ENCODE results near the gene PLEKHG4B.
A peak's percentile ranks its signal among the peaks of the same experiment; 100 is the strongest.
"Not testable (repeated sequence)": the region's sequence is repeated elsewhere in the genome, so short reads cannot be mapped to it uniquely, and the experiment has no call there.

PLEKHG4B gene

DNA sequence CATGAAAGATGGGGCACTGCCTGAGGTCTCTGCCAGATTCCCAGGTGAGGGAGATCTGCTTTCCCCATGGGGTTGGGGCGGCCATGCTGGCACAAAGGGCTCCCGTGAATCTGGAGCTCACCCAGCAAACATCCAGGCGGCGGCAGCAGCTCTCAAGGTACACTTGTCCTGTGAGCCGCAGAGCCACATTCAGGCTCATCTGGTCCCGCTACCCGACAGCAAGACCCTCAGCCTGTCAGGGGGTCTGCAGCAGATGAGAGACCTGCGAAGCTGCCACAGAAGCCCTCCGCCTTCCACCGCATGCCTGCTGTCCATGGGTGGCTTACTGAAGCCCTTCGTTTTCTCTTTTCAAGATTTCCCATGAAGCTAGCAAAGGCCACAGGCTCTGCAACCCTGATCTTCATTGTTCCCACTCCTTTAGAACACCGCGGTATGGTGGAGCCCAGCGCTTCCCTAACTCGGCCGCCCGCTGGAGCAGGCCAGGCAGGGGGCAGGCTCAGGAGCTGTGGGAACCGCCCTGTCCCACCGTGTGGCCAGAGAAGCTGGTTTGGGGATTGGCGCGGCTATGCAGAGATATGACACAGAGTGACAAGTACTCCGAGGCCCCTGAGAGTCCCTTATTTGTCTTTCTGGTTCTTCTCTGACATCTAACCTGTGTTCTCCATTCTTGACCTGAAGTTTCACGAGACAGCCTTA, 108.1 kb downstream of the PLEKHG4B start:
- no peak for DNase-seq (ENCODE audit: low read depth)

DNA sequence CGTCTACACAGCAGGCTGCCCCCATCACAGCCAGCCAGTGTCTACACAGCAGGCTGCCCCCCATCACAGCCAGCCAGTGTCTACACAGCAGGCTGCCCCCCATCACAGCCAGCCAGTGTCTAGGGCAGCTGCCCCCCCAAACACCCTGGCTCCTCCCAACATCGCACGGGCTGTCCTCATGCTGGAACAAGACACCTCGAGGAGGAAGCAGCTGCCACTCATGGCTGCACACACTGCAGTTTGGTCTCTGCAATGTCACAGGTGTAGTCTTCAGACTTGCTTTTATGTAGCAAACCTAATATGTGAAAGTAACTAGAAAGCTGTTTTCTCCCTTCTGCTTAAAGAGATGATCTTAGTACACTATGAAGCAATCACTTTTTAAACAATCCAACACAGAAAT, 109.0 kb downstream of the PLEKHG4B start:
- no peak for DNase-seq (ENCODE audit: low read depth)

GRCh38 chr5:201672-202071, 109.7 kb downstream of the PLEKHG4B start:
- no peak for DNase-seq (ENCODE audit: low read depth)

DNA sequence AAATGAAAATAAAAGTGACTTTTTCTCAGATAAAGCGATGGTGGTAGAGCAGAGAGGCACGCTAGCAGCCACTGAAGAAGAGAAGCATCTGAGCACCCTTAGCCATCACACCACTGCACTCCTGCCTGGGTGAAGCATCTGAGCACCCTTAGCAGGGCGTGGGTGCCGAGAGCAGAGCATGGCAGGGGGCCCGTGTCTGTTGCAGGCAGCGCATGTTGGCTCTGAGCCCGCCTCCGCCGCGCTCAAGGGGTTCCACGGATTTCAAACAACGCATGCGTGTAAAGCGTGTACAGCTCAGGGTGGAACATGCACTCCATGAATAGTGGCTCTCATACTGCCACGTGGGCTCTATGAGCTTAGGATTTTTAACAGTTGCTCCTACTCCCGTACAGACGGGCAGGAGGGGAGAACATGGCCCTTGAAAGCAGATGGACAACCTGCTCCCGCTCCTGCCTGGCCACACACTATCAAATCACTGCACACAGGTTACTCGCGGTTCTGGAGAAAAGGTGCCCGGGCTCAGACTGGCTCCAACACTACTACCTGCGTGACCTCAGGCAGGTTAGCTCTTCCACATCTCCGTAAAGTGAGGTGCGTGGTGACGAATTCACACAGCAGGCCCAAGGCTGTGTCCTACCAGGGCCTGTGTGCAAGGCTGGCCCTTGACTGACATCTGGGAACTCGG, 111.4 kb downstream of the PLEKHG4B start:
- no peak for DNase-seq (ENCODE audit: low read depth)

DNA sequence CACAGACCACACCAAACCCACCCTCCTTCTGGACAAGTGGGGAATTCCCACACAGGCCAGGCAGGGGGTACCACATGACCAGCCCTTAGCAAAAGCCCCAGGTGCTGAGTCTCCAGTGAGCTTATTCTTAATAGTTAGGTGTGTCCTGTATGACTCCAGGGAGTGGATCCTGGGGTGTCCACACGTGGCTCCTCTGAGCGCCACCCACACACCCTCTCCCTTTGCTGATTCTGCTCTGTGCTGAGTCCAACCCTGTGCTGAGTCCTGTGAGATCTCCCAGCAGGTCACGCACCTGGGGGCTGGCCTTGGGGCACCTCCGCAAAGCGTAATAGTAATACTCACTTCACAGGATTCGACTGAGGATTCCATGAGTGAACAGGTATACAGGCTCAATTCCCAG, 112.0 kb downstream of the PLEKHG4B start:
- DNase-seq (ENCODE audit: low read depth): no peak

DNA sequence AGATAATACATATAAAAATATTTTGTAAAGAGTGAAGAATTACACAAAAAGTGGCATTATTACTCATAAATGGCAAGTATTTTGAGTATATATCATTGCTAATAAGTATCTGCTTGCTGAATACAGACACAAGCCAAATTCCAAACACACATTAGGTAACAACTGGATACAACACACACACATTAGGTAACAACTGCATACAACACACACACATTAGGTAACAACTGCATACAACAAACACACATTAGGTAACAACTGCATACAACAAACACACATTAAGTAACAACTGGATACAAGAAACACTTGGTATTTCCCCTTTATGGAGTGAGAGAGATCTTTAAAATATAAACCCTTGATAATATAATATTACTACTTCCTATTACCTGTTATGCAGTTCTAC, 112.5 kb downstream of the PLEKHG4B start:
- DNase-seq (ENCODE audit: low read depth): no peak

DNA sequence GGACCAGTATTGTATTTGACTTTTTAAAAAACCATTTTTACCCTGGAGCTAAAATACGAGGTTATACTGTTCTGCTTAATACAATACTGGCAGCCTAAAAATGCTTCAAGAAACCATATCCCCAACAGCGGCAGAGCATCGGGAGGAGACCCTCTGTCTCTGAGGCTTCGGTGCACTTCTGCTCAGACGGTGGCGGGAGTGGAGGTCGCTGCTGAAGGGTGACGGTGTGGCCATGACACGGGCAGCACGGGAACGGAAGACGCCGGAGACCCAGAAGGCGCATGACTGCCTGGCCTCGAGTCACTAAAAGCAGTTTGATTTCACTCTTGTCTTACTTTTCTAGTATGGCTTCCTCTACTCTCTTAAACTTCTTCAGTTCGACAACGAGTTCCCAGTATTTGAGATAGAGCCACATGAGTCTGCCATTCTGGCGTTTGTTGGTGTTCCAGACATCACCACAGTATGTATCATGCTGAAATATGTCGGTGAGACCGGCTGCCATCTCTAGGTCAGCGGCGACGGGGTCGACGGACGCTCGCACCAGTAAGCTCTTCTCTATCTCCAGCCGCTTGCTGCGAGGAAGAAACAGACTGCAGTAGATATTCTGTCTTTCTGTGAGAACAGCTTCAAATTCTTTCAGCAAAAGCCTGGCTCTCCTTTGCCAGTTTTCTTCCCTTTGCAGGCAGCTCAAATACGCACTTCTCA, 113.2 kb downstream of the PLEKHG4B start:
- DNase-seq (ENCODE audit: low read depth): no peak

- no peak for DNase-seq (ENCODE audit: low read depth)
These were observed 114.4 kb downstream of the PLEKHG4B start for GRCh38 chr5:206406-206805.

DNA sequence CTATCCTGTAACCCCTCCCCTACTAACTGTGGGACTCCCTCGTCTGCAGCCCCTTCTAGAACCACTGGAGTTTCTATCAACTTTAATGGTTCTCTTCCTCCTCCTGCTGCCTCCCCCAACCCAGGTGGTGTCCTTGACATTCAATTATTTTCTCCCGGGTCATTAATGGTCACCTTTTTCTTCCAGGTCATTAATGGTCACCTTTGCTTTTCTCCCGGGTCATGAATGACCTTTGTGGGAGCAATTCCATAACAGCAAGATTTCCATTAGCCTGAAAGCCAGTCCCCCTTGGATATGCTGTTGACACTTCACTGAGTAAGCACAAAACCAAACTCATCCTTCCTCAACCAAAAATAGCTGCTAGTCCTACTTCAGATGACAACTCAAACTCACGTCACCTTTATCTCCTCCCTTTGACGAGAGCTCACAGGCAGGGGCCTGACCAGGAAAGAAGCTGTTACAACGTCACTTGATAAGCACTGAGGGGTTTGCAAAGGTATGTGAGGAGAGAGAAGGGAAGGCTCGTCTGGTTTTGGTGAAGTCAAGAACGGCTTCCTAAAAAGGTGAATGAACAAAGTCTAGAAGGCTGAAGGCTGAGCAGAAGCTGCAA, 115.1 kb downstream of the PLEKHG4B start:
- no peak for DNase-seq (ENCODE audit: low read depth)

DNA sequence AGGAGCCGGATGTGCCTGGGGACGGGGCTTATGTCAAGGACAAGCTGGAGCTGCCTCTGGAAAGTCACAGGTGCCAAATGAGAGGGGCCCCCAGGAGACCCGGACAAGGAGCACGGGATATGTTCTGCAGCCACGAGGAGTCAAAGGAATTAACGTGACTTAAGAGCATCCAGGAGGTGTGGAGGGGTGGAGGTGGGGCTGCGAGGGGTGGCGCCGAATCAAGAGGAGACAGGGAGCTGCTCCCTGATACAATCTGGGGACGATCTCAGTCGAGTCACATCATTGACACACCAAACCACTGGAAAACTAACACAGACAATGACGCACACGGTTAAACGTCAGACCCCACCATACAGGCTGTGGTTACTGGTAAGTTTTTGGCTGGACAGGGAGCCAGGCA, 115.6 kb downstream of the PLEKHG4B start:
- DNase-seq (ENCODE audit: low read depth): no peak

GRCh38 chr5:208449-209114, 116.6 kb downstream of the PLEKHG4B start:
- DNase-seq (ENCODE audit: low read depth): no peak

DNA sequence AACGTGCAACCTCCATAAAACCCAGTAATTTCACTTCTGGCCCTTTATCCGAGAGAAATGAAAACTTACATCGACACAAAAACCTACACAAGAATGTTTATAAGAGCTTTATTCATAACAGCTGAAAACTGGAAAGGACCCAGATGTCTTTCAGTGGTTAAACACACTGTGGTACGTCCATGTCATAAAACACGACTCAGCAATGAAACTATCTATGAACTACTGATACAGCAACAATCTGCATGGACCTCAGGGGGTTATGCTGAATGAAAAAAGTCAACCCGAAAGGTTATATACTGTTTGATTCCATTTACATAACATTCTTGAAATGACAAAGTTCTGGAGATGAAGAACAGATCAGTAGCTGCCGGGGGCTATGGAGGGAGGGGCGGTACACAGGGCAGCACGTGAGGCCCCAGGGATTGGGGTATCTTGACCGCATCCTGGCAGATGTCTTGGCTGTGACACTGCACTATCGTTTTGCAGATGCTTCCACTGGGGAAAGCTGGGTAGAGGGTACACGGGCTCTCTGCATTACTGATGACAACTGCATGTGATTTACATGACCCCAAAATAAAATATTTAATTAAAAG, 121.9 kb downstream of the PLEKHG4B start:
- DNase-seq (ENCODE audit: low read depth): no peak

DNA sequence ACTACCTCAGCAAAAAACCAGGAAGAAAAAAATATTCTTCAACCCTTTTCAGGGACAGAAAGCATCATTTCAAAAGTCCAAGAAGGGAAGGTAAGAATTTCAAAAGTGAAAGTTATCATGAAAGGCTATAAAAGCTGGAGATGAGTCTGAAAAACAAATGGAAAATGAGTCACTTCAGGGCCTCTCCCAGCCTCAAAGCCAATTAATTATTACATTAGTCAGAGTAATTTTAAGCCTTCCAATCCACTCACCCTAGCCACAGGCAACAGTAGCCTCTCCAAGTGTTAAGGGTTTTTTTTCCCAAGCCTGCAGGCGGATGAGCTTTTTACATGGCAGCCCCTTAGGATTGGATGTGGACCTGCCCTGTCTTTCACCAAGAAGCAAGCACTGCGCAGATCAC, 123.3 kb downstream of the PLEKHG4B start:
- DNase-seq (ENCODE audit: low read depth): not testable (repeated sequence)

DNA sequence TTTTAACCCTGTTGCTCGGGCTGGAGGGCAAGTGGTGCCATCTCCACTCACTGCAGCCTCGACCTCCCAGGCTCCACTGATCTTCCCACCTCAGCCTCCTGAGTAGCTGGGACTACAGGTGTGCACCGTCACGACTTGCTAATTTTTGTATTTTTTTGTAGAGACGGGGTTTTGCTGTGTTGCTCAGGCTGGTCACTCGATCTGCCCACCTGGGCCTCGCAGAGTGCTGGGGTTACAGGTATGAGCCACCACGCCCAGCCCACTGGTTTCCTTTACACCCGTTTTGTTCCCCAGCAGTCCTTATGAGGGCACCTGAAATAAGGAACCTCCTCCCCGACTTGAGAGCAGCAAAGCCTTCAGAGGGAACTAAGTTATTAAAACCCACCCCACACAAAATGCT, 124.1 kb downstream of the PLEKHG4B start:
- not testable (repeated sequence) for DNase-seq (ENCODE audit: low read depth)

GRCh38 chr5:217494-218456, 125.8 kb downstream of the PLEKHG4B start, which contains the start of the genes CCDC127 and SDHA:
CCDC127 (minus strand) TSS chr5:218153; CDS start chr5:216849, 1,304 bp downstream.
SDHA (plus strand) TSS chr5:218320; CDS start chr5:218356, 36 bp downstream.
- peak; percentile 34 for DNase-seq (ENCODE audit: low read depth)

- no peak for DNase-seq (ENCODE audit: low read depth)
These were observed 126.7 kb downstream of the PLEKHG4B start for GRCh38 chr5:218457-219291.

- DNase-seq (ENCODE audit: low read depth): no peak
These were observed 127.5 kb downstream of the PLEKHG4B start for GRCh38 chr5:219460-219863.

DNA sequence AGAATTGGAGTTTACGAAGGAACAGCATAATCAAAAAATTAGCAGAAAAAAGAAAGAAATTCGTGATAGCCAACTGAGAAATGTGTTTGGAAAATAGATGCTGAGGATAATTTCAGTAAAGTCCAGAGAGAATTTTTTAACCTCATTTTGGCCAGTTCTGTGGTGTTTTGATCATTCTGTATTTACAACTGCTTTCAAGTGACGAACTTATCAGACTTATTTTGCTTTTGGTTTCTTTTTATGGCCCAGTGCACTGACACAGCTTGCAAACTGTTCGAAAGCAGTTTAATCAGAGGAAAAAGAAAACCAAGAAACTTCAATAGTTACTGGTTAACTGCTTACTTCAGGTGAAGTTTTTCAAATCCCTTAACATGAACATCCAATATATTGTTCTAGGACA, 128.0 kb downstream of the PLEKHG4B start:
- no peak for DNase-seq (ENCODE audit: low read depth)

- not testable (repeated sequence) for DNase-seq (ENCODE audit: low read depth)
These were observed 131.2 kb downstream of the PLEKHG4B start for GRCh38 chr5:222951-223715.

Measured in non-pigmented ciliary epithelial cell (primary cell).